HepG2 (cell line): Measurements from ENCODE around the gene SELENOT. TPM values are rescaled to one million over a fixed set of nuclear protein-coding genes. Genes with fewer than 3 reads are reported as not detected.

ENCODE experiments used
- ATAC-seq: fragments of 200-7000 bp; cut with Tn5 transposase; 3 replicates; pipeline ENCODE4 v1.9.1; 2020; ENCODE audit warnings: mild to moderate bottlenecking, moderate library complexity
- BruUV-seq: library from RNA; stranded (reverse); fragments of 400-500 nt; replicated peaks from 2 replicates; lab custom pipeline; 2021; lab: Mats Ljungman, UMichigan
- CTCF ChIA-PET: fragments of 300-600 bp; formaldehyde crosslinking; extraction: SDS; loops from one replicate; lab custom pipeline; 2021; ENCODE audit warnings: low total read pairs, inconsistent platforms, low intra/inter-chr PET ratio; lab: Yijun Ruan, JAX
- POLR2A ChIA-PET: fragments of 350-600 bp; sonication (Branson Sonifier 250); formaldehyde crosslinking; loops from one replicate; lab custom pipeline; 2020; ENCODE audit warnings: antibody characterized with exemption, inconsistent platforms; lab: Yijun Ruan, JAX
- DNase-seq: peaks from one replicate; pipeline ENCODE4 v3.0.0-alpha.2; 2015; ENCODE audit warnings: low spot score
- FAIRE-seq: peaks from 3 replicates; lab custom pipeline; 2011; peaks lifted over from hg19 to GRCh38; lab: Jason Lieb, UNC
- H2AFZ ChIP-seq: one replicate; pipeline ENCODE4 v1.6.1; 2011; ENCODE audit warnings: low read length, inconsistent platforms
- H3K27ac ChIP-seq: fragments of 300-600 bp; 3 replicates; pipeline ENCODE4 v1.8.0; 2011; ENCODE audit warnings: mixed run types, mild to moderate bottlenecking, mixed read lengths, low read length, inconsistent platforms; ENCODE audit not compliant: insufficient read depth; ENCODE audit errors: extremely low read length
- H3K27me3 ChIP-seq, 2 experiments: fragments of 200-600 bp in 1 of 2; 2 replicates in 1 of 2; 3 replicates in 1 of 2; pipeline versions ENCODE4 v1.6.0 to v1.8.0; 2011; ENCODE audit warnings: low read length in 2 of 2, mild to moderate bottlenecking in 2 of 2, moderate library complexity in 2 of 2, inconsistent platforms in 1 of 2; ENCODE audit not compliant: insufficient read depth in 2 of 2, control insufficient read depth in 1 of 2
- H3K36me3 ChIP-seq, 2 experiments: fragments of 200-600 bp in 1 of 2; replicated peaks in 1 of 2; 2 replicates in 1 of 2; 3 replicates in 1 of 2; pipeline versions ENCODE4 v1.5.1 to v1.8.0; 2011; ENCODE audit warnings: low read length in 2 of 2, inconsistent platforms in 1 of 2; ENCODE audit not compliant: insufficient read depth in 2 of 2, control insufficient read depth in 1 of 2
- H3K4me1 ChIP-seq: 2 replicates; pipeline ENCODE4 v1.5.1; 2012; ENCODE audit warnings: low read length, inconsistent platforms; ENCODE audit not compliant: insufficient read depth
- H3K4me2 ChIP-seq: 2 replicates; pipeline ENCODE4 v1.6.0; 2011; ENCODE audit warnings: low read depth, low read length, inconsistent platforms
- H3K4me3 ChIP-seq, 3 experiments: fragments of 200-600 bp in 1 of 3; sonication (generic), shearing (Covaris generic) in 1 of 3; replicated peaks in 1 of 3; 2 replicates each; pipeline ENCODE4 v1.5.1; 2011 to 2016; ENCODE audit warnings: low read length in 3 of 3, inconsistent platforms in 2 of 3, low read depth in 2 of 3, mild to moderate bottlenecking in 2 of 3, control low read depth in 1 of 3, mixed read lengths in 1 of 3; ENCODE audit not compliant: insufficient read depth in 1 of 3
- H3K79me2 ChIP-seq: one replicate; pipeline ENCODE4 v1.6.1; 2011; ENCODE audit warnings: low read length, inconsistent platforms; ENCODE audit not compliant: insufficient read depth
- H3K9ac ChIP-seq: 2 replicates; pipeline ENCODE4 v1.6.0; 2011; ENCODE audit warnings: mild to moderate bottlenecking, low read depth, low read length, inconsistent platforms; ENCODE audit not compliant: insufficient read depth
- H3K9me3 ChIP-seq: 2 replicates; pipeline ENCODE4 v1.5.1; 2012; ENCODE audit warnings: mild to moderate bottlenecking, low read length
- H4K20me1 ChIP-seq: 2 replicates; pipeline ENCODE4 v1.6.0; 2011; ENCODE audit warnings: inconsistent platforms, mild to moderate bottlenecking, low read length, moderate library complexity; ENCODE audit not compliant: insufficient read depth
- ASH2L ChIP-seq: fragments of 300-600, 200-600 bp; sonication (generic); IDR thresholded peaks from 2 replicates; pipeline ENCODE4 v1.7.0; 2017; ENCODE audit warnings: low read depth, mild to moderate bottlenecking, moderate library complexity, mixed read lengths, low read length; ENCODE audit not compliant: insufficient read length
- ATF7 ChIP-seq, 2 experiments: fragments of 450-650 bp in 1 of 2; sonication (generic) in 1 of 2; formaldehyde crosslinking in 1 of 2; IDR thresholded peaks; 2 replicates each; pipeline versions ENCODE4 v1.4.0 to v1.6.1; 2016 to 2020; ENCODE audit warnings: antibody characterized with exemption in 1 of 2, mild to moderate bottlenecking in 1 of 2, missing genetic modification reagents in 1 of 2
- BCL6 ChIP-seq: IDR thresholded peaks from 2 replicates; pipeline ENCODE4 v1.6.1; 2016; ENCODE audit warnings: missing genetic modification reagents, missing compliant biosample characterization
- BRCA1 ChIP-seq: sonication (generic); formaldehyde crosslinking; IDR thresholded peaks from 2 replicates; pipeline ENCODE4 v1.4.0; 2020; ENCODE audit warnings: missing genetic modification reagents
- DNMT1 ChIP-seq: sonication (generic); formaldehyde crosslinking; IDR thresholded peaks from 2 replicates; pipeline ENCODE4 v1.5.1; 2020; ENCODE audit warnings: mild to moderate bottlenecking, missing genetic modification reagents
- MBD4 ChIP-seq: IDR thresholded peaks from 2 replicates; pipeline ENCODE4 v1.6.1; 2012; ENCODE audit warnings: low read length, inconsistent platforms, borderline replicate concordance
- YY1 ChIP-seq: IDR thresholded peaks from 2 replicates; pipeline ENCODE4 v1.6.1; 2011; ENCODE audit warnings: low read length, low read depth, moderate library complexity, mild to moderate bottlenecking; ENCODE audit not compliant: insufficient read depth, insufficient replicate concordance
- ZNF263 ChIP-seq: sonication (generic); formaldehyde crosslinking; IDR thresholded peaks from 2 replicates; pipeline ENCODE4 v1.4.0; 2020; ENCODE audit warnings: missing genetic modification reagents
- ZNF883 ChIP-seq: sonication (generic); formaldehyde crosslinking; IDR thresholded peaks from 2 replicates; pipeline ENCODE4 v1.5.1; 2020; ENCODE audit warnings: mild to moderate bottlenecking, missing genetic modification reagents; ENCODE audit errors: not compliant biosample characterization
- WGBS: methylation state at CpG from one replicate; pipeline ENCODE4 v1.1.6; 2017; ENCODE audit warnings: low lambda C conversion rate; 5-methylcytosine and 5-hydroxymethylcytosine counted together
- in situ Hi-C: cut with HindIII; loops from 2 replicates; pipeline ENCODE4 v1.10.0; 2017; ENCODE audit warnings: low pct_unique_long_range_greater_than_20kb; ENCODE audit not compliant: extremely low pct_ligation_motif_present
- intact Hi-C: fragments of 100-400 bp; cut with micrococcal nuclease; formaldehyde crosslinking; loops from one replicate; pipeline ENCODE4 v1.10.0; 2022; ENCODE audit not compliant: unreplicated experiment
- polyA plus RNA-seq, 8 experiments: library from polyadenylated mRNA; depleted of rRNA in 3 of 8; stranded (reverse) in 7 of 8; unstranded in 1 of 8; fragments of >200 nt; fragmentation: Illumina TruSeq in 4 of 8; extraction: Trizol in 4 of 8; gene quantifications; 2 replicates each; pipeline versions ENCODE4 v1.2.1 to v1.2.3, GENCODE V29; 2011 to 2016; ENCODE audit warnings: low read depth in 4 of 8, missing spikeins in 1 of 8, mixed read lengths in 1 of 8; ENCODE audit not compliant: insufficient read depth in 1 of 8
- total RNA-seq, 5 experiments: library from RNA; depleted of rRNA; stranded (reverse); fragments of >200 nt; fragmentation: Illumina TruSeq; extraction: Trizol; gene quantifications; 2 replicates each; pipeline ENCODE4 v1.2.3, GENCODE V29; 2016; ENCODE audit warnings: low read depth in 1 of 5
- TF ChIP-seq, protein P1 (sequence below), 2 experiments: sonication (generic) in 1 of 2; formaldehyde crosslinking in 1 of 2; IDR thresholded peaks; 2 replicates each; pipeline versions ENCODE4 v1.6.1 to v1.9.0; 2014 to 2022; ENCODE audit warnings: antibody characterized with exemption in 1 of 2, borderline replicate concordance in 1 of 2, inconsistent platforms in 1 of 2, low read depth in 1 of 2, missing genetic modification reagents in 1 of 2

The SELENOT gene
- total and polyA plus RNA-seq, 2 of the 13 experiments (the other 11 are each of a cell fraction or from before 2014, with no cell fraction given): 122 to 273 TPM

GRCh38 chr3:150564243-150564642, 38.9 kb upstream of the SELENOT start:
- WGBS: 97% methylated on average over 2 of the region's 2 CpGs
- H3K27ac ChIP-seq: no peak overlapping the region
- intact Hi-C loops: no loop called here
- H3K79me2 ChIP-seq: peaks cover 7% of the 10 kb centered on the region
- BruUV-seq: no TSS peak
- H3K4me1 ChIP-seq: no peaks in the 10 kb centered on the region
- H3K9ac ChIP-seq: no peak overlapping the region
- POLR2A ChIA-PET: no interaction called here
- 0 out of 2 replicates have a peak, but pooled peaks cover 5% of the 10 kb centered on the region for H4K20me1 ChIP-seq
- H3K36me3 ChIP-seq: peaks cover 2 to 46% of the 10 kb centered on the region in 2 experiments
- ATAC-seq (no peak), FAIRE-seq (no peak), DNase-seq (no peak)
- TF ChIP-seq ATF7 (IDR thresholded peaks at IDR 0.05): peak; percentile 74
- no peak for TF ChIP-seq ATF7 (CRISPR knock-in tag; IDR thresholded peaks at IDR 0.05)
- no peak for TF ChIP-seq ZNF883 (CRISPR knock-in tag)
- no peak for TF ChIP-seq DNMT1 (CRISPR knock-in tag)
- no peak overlapping the region for H3K4me2 ChIP-seq
- no peak overlapping the region for H2AFZ ChIP-seq
- H3K4me3 ChIP-seq: no peak overlapping the region
- CTCF ChIA-PET: no interaction called here
- in situ Hi-C loops: no loop called here
- no peaks in the 10 kb centered on the region for H3K27me3 ChIP-seq
- no peaks in the 10 kb centered on the region for H3K9me3 ChIP-seq

DNA sequence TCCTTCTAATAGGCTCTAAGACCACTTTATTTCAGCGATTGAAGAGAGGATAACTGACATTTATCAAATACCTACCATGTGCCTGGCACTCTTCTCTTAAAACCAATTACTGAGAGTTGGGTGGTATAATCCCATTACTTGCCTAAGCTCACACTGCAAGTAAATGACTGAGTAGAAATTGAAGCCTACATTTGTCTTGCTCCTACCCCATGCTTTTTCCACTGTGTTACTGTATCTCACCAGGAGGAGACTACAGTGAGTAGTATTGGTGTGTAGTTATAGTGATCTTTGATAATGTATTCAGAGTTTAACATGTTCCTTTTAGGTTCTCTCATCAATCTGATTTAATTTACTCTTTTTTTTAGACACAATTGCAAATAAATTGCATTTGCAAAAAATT, 35.8 kb upstream of the SELENOT start:
- intact Hi-C loops (no loop called here), in situ Hi-C loops (no loop called here)
- no peak overlapping the region for H3K4me3 ChIP-seq
- no peak overlapping the region for H3K4me2 ChIP-seq
- DNase-seq (no peak), ATAC-seq (0 out of 3 replicates have a peak, but pooled peaks have one; percentile 35), FAIRE-seq (no peak)
- no peak overlapping the region for H3K27ac ChIP-seq
- H3K36me3 ChIP-seq: peaks cover 4 to 57% of the 10 kb centered on the region in 2 experiments
- CTCF ChIA-PET: no interaction called here
- H2AFZ ChIP-seq: no peak overlapping the region
- WGBS: 95% methylated on average over 1 of the region's 1 CpG
- POLR2A ChIA-PET: no interaction called here
- no peaks in the 10 kb centered on the region for H3K9me3 ChIP-seq
- H4K20me1 ChIP-seq: no peaks in the 10 kb centered on the region
- H3K4me1 ChIP-seq: no peaks in the 10 kb centered on the region
- H3K79me2 ChIP-seq: no peaks in the 10 kb centered on the region
- TSS peak; percentile 5 for BruUV-seq
- H3K27me3 ChIP-seq: no peaks in the 10 kb centered on the region
- no peak overlapping the region for H3K9ac ChIP-seq
- no peak for TF ChIP-seq BRCA1 (CRISPR knock-in tag)
- no peak for TF ChIP-seq MBD4
- TF ChIP-seq, protein P1, sequence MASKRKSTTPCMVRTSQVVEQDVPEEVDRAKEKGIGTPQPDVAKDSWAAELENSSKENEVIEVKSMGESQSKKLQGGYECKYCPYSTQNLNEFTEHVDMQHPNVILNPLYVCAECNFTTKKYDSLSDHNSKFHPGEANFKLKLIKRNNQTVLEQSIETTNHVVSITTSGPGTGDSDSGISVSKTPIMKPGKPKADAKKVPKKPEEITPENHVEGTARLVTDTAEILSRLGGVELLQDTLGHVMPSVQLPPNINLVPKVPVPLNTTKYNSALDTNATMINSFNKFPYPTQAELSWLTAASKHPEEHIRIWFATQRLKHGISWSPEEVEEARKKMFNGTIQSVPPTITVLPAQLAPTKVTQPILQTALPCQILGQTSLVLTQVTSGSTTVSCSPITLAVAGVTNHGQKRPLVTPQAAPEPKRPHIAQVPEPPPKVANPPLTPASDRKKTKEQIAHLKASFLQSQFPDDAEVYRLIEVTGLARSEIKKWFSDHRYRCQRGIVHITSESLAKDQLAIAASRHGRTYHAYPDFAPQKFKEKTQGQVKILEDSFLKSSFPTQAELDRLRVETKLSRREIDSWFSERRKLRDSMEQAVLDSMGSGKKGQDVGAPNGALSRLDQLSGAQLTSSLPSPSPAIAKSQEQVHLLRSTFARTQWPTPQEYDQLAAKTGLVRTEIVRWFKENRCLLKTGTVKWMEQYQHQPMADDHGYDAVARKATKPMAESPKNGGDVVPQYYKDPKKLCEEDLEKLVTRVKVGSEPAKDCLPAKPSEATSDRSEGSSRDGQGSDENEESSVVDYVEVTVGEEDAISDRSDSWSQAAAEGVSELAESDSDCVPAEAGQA (IDR thresholded peaks at IDR 0.05; ENCODE audit: low read depth): no peak
- TF ChIP-seq, protein P1 (CRISPR knock-in tag; IDR thresholded peaks at IDR 0.05; ENCODE audit: borderline replicate concordance): no peak
- TF ChIP-seq ASH2L: no peak
- no peak for TF ChIP-seq YY1
- no peak for TF ChIP-seq ZNF263 (CRISPR knock-in tag)
- TF ChIP-seq BCL6 (CRISPR knock-in tag): no peak
